ENCODE measurements around the gene RNF138. TPM values are rescaled to one million over a fixed set of nuclear protein-coding genes. Genes with fewer than 3 reads are reported as not detected.

Gene RNF138
- total and polyA plus RNA-seq, 2 of the 8 experiments (the other 6 are each of a cell fraction or from before 2014, with no cell fraction given): 29.2 to 109 TPM

- H3K56ac ChIP-seq (replicated peaks; ENCODE audit: insufficient read length, low read depth, low read length): no peak overlapping the region
- no peaks in the 10 kb centered on the region for H3K23me2 ChIP-seq (ENCODE audit: low read depth, low read length)
- TF ChIP-seq POLR2A (IDR thresholded peaks at IDR 0.05; ENCODE audit: control extremely low read depth in 1 of 2, low read depth in 2 of 2, low read length in 2 of 2): no peak
- no peak for TF ChIP-seq EGR1 (IDR thresholded peaks at IDR 0.05; ENCODE audit: borderline replicate concordance, low read depth, low read length)
- H3K18ac ChIP-seq (ENCODE audit: extremely low read depth, low read length): no peak overlapping the region
- H3K4me3 ChIP-seq (ENCODE audit: extremely low read depth in 1 of 4, insufficient read depth in 2 of 4, low read depth in 3 of 4, low read length in 4 of 4): no peak overlapping the region
- no peak overlapping the region for H2AK5ac ChIP-seq (ENCODE audit: low read depth, low read length)
- H3K14ac ChIP-seq (ENCODE audit: insufficient read length): no peak overlapping the region
- no peaks in the 10 kb centered on the region for H3K79me1 ChIP-seq (ENCODE audit: low read depth, low read length)
- H4K91ac ChIP-seq (replicated peaks; ENCODE audit: insufficient read length, low read length): no peak overlapping the region
- H3K4ac ChIP-seq (replicated peaks; ENCODE audit: insufficient read length, low read depth, low read length): no peak overlapping the region
- no peak overlapping the region for H2BK120ac ChIP-seq (replicated peaks; ENCODE audit: low read depth, low read length)
- no peak overlapping the region for H3K9ac ChIP-seq (replicated peaks in 1 of 4; ENCODE audit: extremely low read depth in 1 of 4, low read depth in 3 of 4, low read length in 3 of 4)
- H2BK20ac ChIP-seq (ENCODE audit: low read length): no peak overlapping the region
- H3K27ac ChIP-seq (ENCODE audit: low read depth, low read length): no peak overlapping the region
- no peak overlapping the region for H4K5ac ChIP-seq (ENCODE audit: insufficient read length, low read depth, low read length)
- H3K79me2 ChIP-seq (ENCODE audit: control insufficient read depth in 1 of 2, insufficient read depth in 2 of 2, low read length in 2 of 2): no peaks in the 10 kb centered on the region
- no peak overlapping the region for H2AFZ ChIP-seq (ENCODE audit: low read length)
- H3K36me3 ChIP-seq (ENCODE audit: control insufficient read depth in 2 of 4, insufficient read depth in 4 of 4, low read length in 3 of 4): no peaks in the 10 kb centered on the region
- no peak overlapping the region; the same call in 1 of the 2 replicates for H2BK15ac ChIP-seq (ENCODE audit: low read length)
- no peak for FAIRE-seq
- no peaks in the 10 kb centered on the region for H4K20me1 ChIP-seq (replicated peaks in 1 of 2; ENCODE audit: control insufficient read depth in 1 of 2, insufficient read depth in 2 of 2, low read length in 2 of 2)
- no peak overlapping the region for H2BK12ac ChIP-seq (ENCODE audit: low read depth, low read length)
- no peaks in the 10 kb centered on the region for H3K27me3 ChIP-seq (replicated peaks in 1 of 4; ENCODE audit: control insufficient read depth in 3 of 4, extremely low read depth in 1 of 4, insufficient read depth in 3 of 4, low read length in 3 of 4)
- no peaks in the 10 kb centered on the region for H3K9me3 ChIP-seq (ENCODE audit: insufficient read depth in 2 of 2, low read depth in 1 of 2, low read length in 1 of 2)
- no peak overlapping the region for H3K23ac ChIP-seq (ENCODE audit: insufficient read length)
- H2BK5ac ChIP-seq (ENCODE audit: low read depth, low read length): no peak overlapping the region
- no peak for DNase-seq (ENCODE audit: low read depth in 1 of 2, low spot score in 2 of 2)
- H3K4me2 ChIP-seq (ENCODE audit: insufficient read depth in 1 of 2, low read depth in 2 of 2, low read length in 2 of 2): no peak overlapping the region
- H4K8ac ChIP-seq (ENCODE audit: extremely low read depth, insufficient read depth, low read length): no peak overlapping the region
- no peaks in the 10 kb centered on the region for H3K4me1 ChIP-seq (replicated peaks in 1 of 4; ENCODE audit: control insufficient read depth in 3 of 4, insufficient read depth in 4 of 4, low read length in 3 of 4)
- CTCF ChIA-PET (ENCODE audit: partially characterized antibody): interaction anchor here (1.0 to 6.2 kb wide), 16 partner anchors 9 to 600 kb away, joined by 3 to 43 read pairs (median 5); partner anchors contain the start of gene GAREM1
- POLR2A ChIA-PET (ENCODE audit: partially characterized antibody): no interaction called here
Measured at GRCh38 chr18:32156855-32157254, 65.2 kb downstream of the RNF138 start.
